IPS DF 19.7 (cell line): ENCODE results near the gene STX8.

Experiments
- DNase-seq: peaks from one replicate; pipeline ENCODE4 v3.0.0-alpha.2; 2013; ENCODE audit warnings: low read depth, low spot score

The STX8 gene

GRCh38 chr17:9298776-9299295 is 276.8 kb downstream of the STX8 start:
- DNase-seq: no peak

GRCh38 chr17:9298135-9298534 is 277.5 kb downstream of the STX8 start:
- DNase-seq: no peak

- no peak for DNase-seq
These were observed 280.9 kb downstream of the STX8 start for GRCh38 chr17:9294661-9295210.

DNA sequence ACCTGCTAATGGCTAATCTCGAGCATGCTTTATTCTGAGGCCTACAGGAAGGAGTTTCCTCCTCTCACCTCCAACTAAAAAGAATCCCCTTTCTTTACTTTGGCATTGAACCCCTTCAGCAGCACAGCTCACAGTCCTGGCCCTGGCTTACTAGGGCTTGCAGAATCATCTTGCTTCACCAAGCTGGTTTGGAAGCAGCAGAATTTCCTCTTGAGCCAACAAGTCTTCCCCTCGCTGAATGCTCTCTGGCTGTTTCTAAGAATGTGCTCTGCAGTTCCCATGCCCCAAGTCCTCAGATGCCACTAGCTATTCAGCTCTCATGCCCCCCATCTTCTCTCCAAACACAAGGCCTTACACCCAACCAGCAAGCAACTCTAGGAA is 283.1 kb downstream of the STX8 start:
- DNase-seq: no peak

GRCh38 chr17:9291912-9292560 is 283.6 kb downstream of the STX8 start:
- DNase-seq: no peak

GRCh38 chr17:9290226-9290613 is 285.4 kb downstream of the STX8 start:
- no peak for DNase-seq

- no peak for DNase-seq
These were observed 288.3 kb downstream of the STX8 start for GRCh38 chr17:9287306-9287705.

DNA sequence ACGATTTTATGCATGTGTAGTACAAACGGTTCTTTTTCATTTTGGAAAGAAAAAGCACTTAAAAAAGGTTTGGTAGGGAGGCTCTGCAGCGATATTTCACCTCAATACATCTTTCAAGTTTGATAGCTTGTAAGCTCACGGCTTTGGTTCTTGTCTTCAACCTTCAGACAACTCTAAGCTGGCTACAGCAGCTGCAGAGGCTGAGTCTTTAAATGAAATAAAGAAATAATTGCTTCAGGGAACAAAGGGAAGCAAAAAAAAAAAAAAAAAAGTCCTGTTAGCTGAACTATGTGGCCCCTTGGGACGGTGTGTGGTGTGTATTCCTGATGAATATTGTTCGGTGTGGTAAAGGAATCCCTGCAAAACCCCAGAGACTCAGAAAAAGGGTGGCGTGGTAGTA is 289.2 kb downstream of the STX8 start:
- no peak for DNase-seq

GRCh38 chr17:9285602-9286427 is 289.8 kb downstream of the STX8 start:
- DNase-seq: no peak

DNA sequence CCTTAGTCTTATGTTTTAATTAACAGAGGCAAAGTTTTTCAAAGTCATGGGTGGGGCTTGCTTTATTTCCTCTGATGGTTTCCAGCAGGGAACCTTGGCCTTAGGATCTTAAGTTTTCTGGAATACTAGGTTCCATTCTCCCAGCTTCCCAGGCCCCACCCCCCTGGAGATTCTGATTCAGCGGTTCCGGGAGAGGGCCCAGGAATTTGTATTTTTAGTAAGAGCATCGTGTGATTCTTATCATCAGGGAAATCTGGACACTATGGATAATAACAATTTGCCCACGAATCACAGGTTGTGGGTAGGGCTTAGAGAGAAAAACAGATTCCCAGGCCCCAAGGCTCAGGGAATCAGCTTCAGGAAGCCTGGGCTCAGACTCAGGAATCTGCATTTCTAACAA is 290.7 kb downstream of the STX8 start:
- no peak for DNase-seq

GRCh38 chr17:9283909-9284308 is 291.7 kb downstream of the STX8 start:
- DNase-seq: no peak

GRCh38 chr17:9279893-9280292 is 295.7 kb downstream of the STX8 start:
- no peak for DNase-seq

- DNase-seq: no peak
These were observed 300.6 kb downstream of the STX8 start for GRCh38 chr17:9274973-9275372.

- no peak for DNase-seq
These were observed 301.9 kb downstream of the STX8 start for GRCh38 chr17:9273428-9274391.

DNA sequence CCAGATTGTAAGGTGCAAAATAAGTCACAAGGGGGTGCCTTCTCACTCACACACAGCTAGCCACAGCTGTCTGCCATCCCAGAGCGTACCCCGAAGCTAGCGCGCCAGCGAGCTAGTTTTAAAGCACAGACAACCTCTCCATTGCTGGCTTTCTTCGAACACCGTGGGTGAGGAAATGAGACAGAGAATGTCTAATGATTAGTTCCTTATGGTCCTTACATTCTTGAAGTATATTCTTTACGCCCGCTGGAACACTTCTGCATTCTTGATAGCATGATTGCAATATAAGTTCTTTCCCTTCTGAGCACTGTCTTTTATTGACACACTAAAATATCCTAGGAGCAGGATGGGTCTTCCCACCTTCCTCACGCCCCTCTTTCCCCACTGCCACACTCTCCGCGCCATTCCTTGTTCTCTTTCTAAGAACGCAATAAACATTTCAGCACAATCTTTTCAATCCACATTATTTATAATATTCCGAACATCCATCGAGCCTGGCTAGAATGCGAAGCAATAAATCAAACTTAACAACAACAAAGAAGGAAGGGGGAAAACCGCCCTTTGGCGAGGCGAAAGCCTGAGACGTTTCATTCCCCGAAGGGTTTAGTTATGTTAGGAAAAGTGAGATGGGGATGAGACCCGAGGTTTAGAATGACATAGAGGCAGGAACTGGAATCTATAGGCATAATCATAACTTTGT is 303.0 kb downstream of the STX8 start:
- DNase-seq: no peak

DNA sequence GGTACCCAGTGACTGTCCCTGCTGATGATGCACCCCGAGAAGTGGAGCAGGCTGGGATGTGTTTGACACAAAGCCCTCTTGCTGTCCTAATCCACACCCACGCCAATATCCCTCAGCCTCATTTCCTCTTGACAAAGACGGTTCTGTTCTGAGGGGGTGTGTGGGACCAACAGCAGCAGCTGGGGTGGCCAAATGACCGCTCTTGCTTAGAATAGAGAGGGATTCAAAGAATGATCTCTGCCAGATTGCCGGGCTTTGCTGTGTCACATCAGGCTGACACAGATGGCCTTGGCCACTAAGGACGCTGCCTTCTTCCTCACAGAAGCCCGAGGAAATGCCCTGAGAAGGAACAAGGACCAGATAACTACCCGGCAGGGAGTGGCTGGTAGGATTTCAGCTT is 303.6 kb downstream of the STX8 start:
- DNase-seq: no peak

DNA sequence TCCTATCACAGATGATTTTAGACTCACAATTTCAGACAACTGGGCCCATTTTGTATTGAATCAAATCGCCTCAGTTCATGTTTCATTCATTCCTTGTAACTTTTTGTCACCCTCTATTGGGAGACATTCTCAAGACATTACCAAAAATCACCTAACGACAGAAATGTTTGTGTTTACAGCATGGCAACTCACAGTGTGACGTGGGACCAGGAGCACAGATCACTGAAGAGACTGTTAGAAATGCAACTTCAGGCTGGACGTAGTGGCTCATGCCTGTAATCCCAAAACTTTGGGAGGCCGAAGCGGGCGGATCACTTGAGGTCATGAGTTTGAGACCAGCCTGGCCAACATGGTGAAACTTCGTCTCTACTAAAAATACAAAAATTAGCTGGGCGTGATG is 304.7 kb downstream of the STX8 start:
- no peak for DNase-seq

DNA sequence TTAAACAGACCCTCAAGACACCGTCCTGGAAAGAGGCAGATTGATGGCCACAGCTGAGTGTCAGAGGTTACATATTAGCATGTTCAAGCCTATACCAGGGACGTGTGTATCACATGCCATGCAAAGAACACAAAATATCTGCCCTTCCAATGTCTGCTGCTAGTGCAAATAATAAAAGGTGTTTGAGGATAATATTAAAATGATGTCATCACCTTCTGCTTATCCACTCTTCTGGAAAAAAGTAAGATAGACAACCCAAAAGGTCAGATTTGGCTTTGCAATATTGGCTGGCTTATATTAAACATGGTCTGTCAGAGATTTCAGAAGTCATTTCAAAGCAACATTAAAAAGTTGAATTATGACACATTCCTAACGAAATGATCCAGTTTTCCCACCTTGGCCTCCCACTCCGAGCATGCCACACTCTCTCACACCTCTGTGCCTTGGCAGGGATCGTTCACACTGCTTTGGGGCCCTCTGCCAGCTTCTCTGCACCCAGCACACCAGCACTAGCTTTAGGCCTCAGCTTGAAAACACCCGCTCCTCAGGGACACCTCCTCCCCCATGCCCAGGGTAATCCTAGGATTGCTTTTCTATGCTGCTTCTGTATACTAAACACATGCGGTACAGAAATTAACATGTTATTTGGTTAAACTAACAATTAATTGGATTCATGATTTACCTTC is 306.1 kb downstream of the STX8 start:
- DNase-seq: no peak

DNA sequence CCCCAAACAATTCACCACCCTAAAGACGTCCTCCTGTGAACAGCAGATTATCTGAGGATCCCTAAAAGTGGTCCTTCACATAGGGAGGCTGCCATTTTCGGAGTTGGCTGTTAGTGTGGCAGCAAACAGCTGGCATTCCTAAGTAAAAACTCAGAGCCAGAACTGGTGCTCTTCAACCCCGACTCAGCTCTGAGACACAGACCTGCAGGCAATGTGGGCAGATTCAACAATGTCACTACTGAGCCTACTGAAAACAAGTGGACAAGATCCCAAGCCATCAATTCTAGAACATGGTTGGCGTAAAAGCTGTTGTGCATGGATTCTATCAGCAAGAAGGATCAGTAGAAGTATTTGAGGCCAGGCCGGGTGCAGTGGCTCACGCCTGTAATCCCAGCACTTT is 307.1 kb downstream of the STX8 start:
- DNase-seq: no peak

- no peak for DNase-seq
These were observed 308.9 kb downstream of the STX8 start for GRCh38 chr17:9266697-9267117.
